Measurements from ENCODE around the gene POLDIP3. TPM values are rescaled to one million over a fixed set of nuclear protein-coding genes. Genes with fewer than 3 reads are reported as not detected.
"Not testable (repeated sequence)": the region's sequence is repeated elsewhere in the genome, so short reads cannot be mapped to it uniquely, and the experiment has no call there.

Gene POLDIP3
- total RNA-seq, 1 donor from 2014 or later, result 66.9 TPM

- H3K36me3 ChIP-seq, result no peaks in the 10 kb centered on the region
- no peak overlapping the region for H3K4me3 ChIP-seq
- ATAC-seq (no peak), DNase-seq (no peak)
- H3K4me1 ChIP-seq, result peaks cover 4% of the 10 kb centered on the region
- intact Hi-C loops (cut with DNase I), result no loop called here
- no peaks in the 10 kb centered on the region for H3K27me3 ChIP-seq
- no peak for TF ChIP-seq CTCF (IDR thresholded peaks at IDR 0.05)
- H3K9me3 ChIP-seq, result no peaks in the 10 kb centered on the region
- H3K27ac ChIP-seq, result no peak overlapping the region
Observed at GRCh38 chr22:42564699-42565098, 50.0 kb downstream of the POLDIP3 start.

- intact Hi-C loops (cut with DNase I); H3K27ac ChIP-seq; H3K4me1 ChIP-seq; H3K9me3 ChIP-seq; DNase-seq; H3K27me3 ChIP-seq; H3K36me3 ChIP-seq; ATAC-seq; H3K4me3 ChIP-seq: not testable (repeated sequence)
Observed at GRCh38 chr22:42563943-42564342, 50.7 kb downstream of the POLDIP3 start.

- Histone ChIP-seq H3K36me3 (no peaks in the 10 kb centered on the region), H3K4me1 (peaks cover 4% of the 10 kb centered on the region), H3K9me3 (no peaks in the 10 kb centered on the region), H3K27me3 (no peaks in the 10 kb centered on the region), H3K4me3 (no peak overlapping the region), H3K27ac (no peak overlapping the region)
- intact Hi-C loops (cut with DNase I), result no loop called here
- DNase-seq (no peak), ATAC-seq (no peak)
- no peak for TF ChIP-seq CTCF (IDR thresholded peaks at IDR 0.05)
Observed at GRCh38 chr22:42562684-42563083, 52.0 kb downstream of the POLDIP3 start.

GRCh38 chr22:42562279-42562678, 52.4 kb downstream of the POLDIP3 start:
- DNase-seq, result no peak
- Histone ChIP-seq H3K36me3 (no peaks in the 10 kb centered on the region), H3K9me3 (no peaks in the 10 kb centered on the region), H3K4me1 (peaks cover 4% of the 10 kb centered on the region), H3K27ac (no peak overlapping the region), H3K4me3 (no peak overlapping the region), H3K27me3 (no peaks in the 10 kb centered on the region)
- intact Hi-C loops (cut with DNase I), result no loop called here
- ATAC-seq, result peak; percentile 16
- no peak for TF ChIP-seq CTCF (IDR thresholded peaks at IDR 0.05)

- no peak for DNase-seq
- Histone ChIP-seq H3K36me3 (no peaks in the 10 kb centered on the region), H3K4me1 (peaks cover 4% of the 10 kb centered on the region), H3K4me3 (no peak overlapping the region), H3K9me3 (no peaks in the 10 kb centered on the region), H3K27me3 (no peaks in the 10 kb centered on the region), H3K27ac (no peak overlapping the region)
- no peak for TF ChIP-seq CTCF (IDR thresholded peaks at IDR 0.05)
- peak; percentile 14 for ATAC-seq
- intact Hi-C loops (cut with DNase I), result no loop called here
Observed at GRCh38 chr22:42561856-42562255, 52.8 kb downstream of the POLDIP3 start.

- Histone ChIP-seq H3K27ac (no peak overlapping the region), H3K4me1 (peaks cover 4% of the 10 kb centered on the region)
- ATAC-seq, result peak; percentile 48
Observed at GRCh38 chr22:42560781-42561180, 53.9 kb downstream of the POLDIP3 start.

More at GRCh38 chr22:42560781-42561180, 53.9 kb downstream of the POLDIP3 start:
- TF ChIP-seq CTCF (IDR thresholded peaks at IDR 0.05), result peak; percentile 48
- no peak for DNase-seq
- Histone ChIP-seq H3K4me3 (no peak overlapping the region), H3K9me3 (no peaks in the 10 kb centered on the region), H3K36me3 (no peaks in the 10 kb centered on the region), H3K27me3 (no peaks in the 10 kb centered on the region)
- intact Hi-C loops (cut with DNase I), result no loop called here

Data from upper lobe of right lung (tissue), 1 donor.